HCT116 (cell line): ENCODE measurements around the gene KRT37. TPM values are rescaled to one million over a fixed set of nuclear protein-coding genes. Genes with fewer than 3 reads are reported as not detected.

Source experiments
- ATAC-seq: fragments of 200-7000 bp; cut with Tn5 transposase; 2 replicates; pipeline ENCODE4 v1.9.1; 2020; ENCODE audit warnings: mild to moderate bottlenecking, moderate library complexity
- BruUV-seq: library from RNA; stranded (reverse); fragments of 400-500 nt; replicated peaks from 2 replicates; lab custom pipeline; 2021; lab: Mats Ljungman, UMichigan
- CTCF ChIA-PET: fragments of 300-600 bp; sonication (Branson Sonifier 250); formaldehyde crosslinking; loops from one replicate; lab custom pipeline; 2021; ENCODE audit warnings: antibody characterized with exemption; lab: Charles Lee
- POLR2A ChIA-PET: fragments of 300-600, 350-600 bp; sonication (Branson Sonifier 250); formaldehyde crosslinking; loops from one replicate; lab custom pipeline; 2021; ENCODE audit warnings: antibody characterized with exemption; lab: Charles Lee
- RAD21 ChIA-PET, 2 experiments: fragments of 300-600 bp; sonication (Branson Sonifier 250); formaldehyde crosslinking; loops; one replicate each; lab custom pipeline; 2023; ENCODE audit warnings: low total read pairs in 2 of 2; ENCODE audit not compliant: uncharacterized antibody in 2 of 2, unreplicated experiment in 2 of 2, low non-redundant PET in 1 of 2; lab: Charles Lee
- DNase-seq: peaks from one replicate; pipeline ENCODE4 v3.0.0-alpha.2; 2010; ENCODE audit warnings: low read depth, low spot score
- H2AFZ ChIP-seq: fragments of 200-600 bp; shearing (Covaris generic), sonication (generic); 2 replicates; pipeline ENCODE4 v1.6.1; 2017; ENCODE audit warnings: low read depth, mixed run types, mixed read lengths, antibody characterized with exemption, low read length; ENCODE audit not compliant: poor library complexity, severe bottlenecking
- H3K27ac ChIP-seq: 2 replicates; pipeline ENCODE4 v1.5.1; 2012; ENCODE audit warnings: low read depth, low read length
- H3K27me3 ChIP-seq: fragments of 200-600 bp; sonication (generic); 2 replicates; pipeline ENCODE4 v1.6.1; 2016; ENCODE audit warnings: mixed run types, low read length, mixed read lengths; ENCODE audit not compliant: insufficient read depth
- H3K36me3 ChIP-seq, 2 experiments: fragments of 200-500 bp in 1 of 2; fragments of 200-600 bp in 1 of 2; sonication (Bioruptor generic) in 1 of 2; sonication (generic) in 1 of 2; 2 replicates each; pipeline versions ENCODE4 v1.5.1 to v1.6.1; 2014 to 2016; ENCODE audit warnings: low read length in 2 of 2, inconsistent platforms in 1 of 2, mixed read lengths in 1 of 2, mixed run types in 1 of 2; ENCODE audit not compliant: insufficient read depth in 2 of 2, control insufficient read depth in 1 of 2
- H3K4me1 ChIP-seq, 2 experiments: fragments of 200-600 bp in 1 of 2; sonication (generic) in 1 of 2; 2 replicates each; pipeline versions ENCODE4 v1.5.1 to v1.6.1; 2012 to 2017; ENCODE audit warnings: low read length in 2 of 2, inconsistent platforms in 1 of 2, mild to moderate bottlenecking in 1 of 2, mixed read lengths in 1 of 2, mixed run types in 1 of 2, moderate library complexity in 1 of 2; ENCODE audit not compliant: insufficient read depth in 2 of 2, control insufficient read depth in 1 of 2
- H3K4me2 ChIP-seq: fragments of 200-600 bp; sonication (generic); 2 replicates; pipeline ENCODE4 v1.6.1; 2017; ENCODE audit warnings: mixed run types, low read length, mixed read lengths
- H3K4me3 ChIP-seq, 2 experiments: fragments of 200-600 bp in 1 of 2; sonication (generic) in 1 of 2; replicated peaks in 1 of 2; 2 replicates each; pipeline ENCODE4 v1.5.1; 2011 to 2016; ENCODE audit warnings: low read length in 2 of 2, control low read depth in 1 of 2, low read depth in 1 of 2, mild to moderate bottlenecking in 1 of 2, mixed read lengths in 1 of 2, mixed run types in 1 of 2
- H3K79me2 ChIP-seq: fragments of 200-600 bp; sonication (generic); 2 replicates; pipeline ENCODE4 v1.6.1; 2017; ENCODE audit warnings: mild to moderate bottlenecking, mixed run types, low read length, moderate library complexity, mixed read lengths; ENCODE audit not compliant: insufficient read depth
- H3K9ac ChIP-seq: fragments of 200-600 bp; sonication (generic); 2 replicates; pipeline ENCODE4 v1.6.1; 2016; ENCODE audit warnings: low read length, mixed read lengths
- H3K9me2 ChIP-seq: fragments of 200-600 bp; sonication (generic), shearing (Covaris generic); 2 replicates; pipeline ENCODE4 v1.6.1; 2017; ENCODE audit warnings: mixed run types, mild to moderate bottlenecking, moderate library complexity; ENCODE audit not compliant: insufficient read depth
- H3K9me3 ChIP-seq, 2 experiments: fragments of 200-500 bp in 1 of 2; fragments of 200-600 bp in 1 of 2; sonication (Bioruptor generic) in 1 of 2; sonication (generic) in 1 of 2; 2 replicates each; pipeline ENCODE4 v1.6.1; 2014 to 2017; ENCODE audit warnings: low read length in 2 of 2, mixed read lengths in 2 of 2, inconsistent platforms in 1 of 2, low read depth in 1 of 2, mild to moderate bottlenecking in 1 of 2, mixed run types in 1 of 2, moderate library complexity in 1 of 2; ENCODE audit not compliant: control insufficient read depth in 1 of 2, insufficient read depth in 1 of 2
- H4K20me1 ChIP-seq: fragments of 200-600 bp; sonication (generic), shearing (Covaris generic); 2 replicates; pipeline ENCODE4 v1.6.1; 2017; ENCODE audit warnings: mixed run types, mild to moderate bottlenecking, moderate library complexity; ENCODE audit not compliant: insufficient read depth
- CEBPB ChIP-seq: IDR thresholded peaks from 2 replicates; pipeline ENCODE4 v1.6.1; 2012; ENCODE audit warnings: low read depth
- EGR1 ChIP-seq: IDR thresholded peaks from 2 replicates; pipeline ENCODE4 v1.6.1; 2012; ENCODE audit warnings: low read depth
- ELF1 ChIP-seq: IDR thresholded peaks from 2 replicates; pipeline ENCODE4 v1.6.1; 2012; ENCODE audit warnings: low read depth, borderline replicate concordance
- EZH2 ChIP-seq: fragments of 200-600 bp; sonication (generic); IDR thresholded peaks from 2 replicates; pipeline ENCODE4 v1.6.1; 2017; ENCODE audit warnings: antibody characterized with exemption, mixed run types
- EZH2phosphoT487 ChIP-seq: fragments of 200-600 bp; IDR thresholded peaks from 2 replicates; pipeline ENCODE4 v1.6.1; 2018; ENCODE audit warnings: antibody characterized with exemption, borderline replicate concordance
- FOSL1 ChIP-seq: IDR thresholded peaks from 2 replicates; pipeline ENCODE4 v1.6.1; 2012; ENCODE audit warnings: low read depth
- RAD21 ChIP-seq: IDR thresholded peaks from 2 replicates; pipeline ENCODE4 v1.6.1; 2012; ENCODE audit warnings: low read depth, mild to moderate bottlenecking
- SIN3A ChIP-seq: IDR thresholded peaks from 2 replicates; pipeline ENCODE4 v1.6.1; 2012; ENCODE audit warnings: low read depth
- YY1 ChIP-seq: IDR thresholded peaks from 2 replicates; pipeline ENCODE4 v1.6.1; 2011; ENCODE audit warnings: low read length, low read depth, moderate library complexity, mild to moderate bottlenecking; ENCODE audit not compliant: insufficient replicate concordance; ENCODE audit errors: extremely low read depth
- ZFX ChIP-seq: fragments of 450-650 bp; IDR thresholded peaks from 2 replicates; pipeline ENCODE4 v1.6.1; 2017
- ZNF274 ChIP-seq: fragments of 200-500 bp; sonication (Bioruptor generic); IDR thresholded peaks from 2 replicates; pipeline ENCODE4 v1.6.1; 2014; ENCODE audit warnings: mild to moderate bottlenecking, low read depth, low read length, inconsistent platforms
- intact Hi-C: fragments of 100-400 bp; cut with micrococcal nuclease; formaldehyde crosslinking; loops from 2 replicates; pipeline ENCODE4 v1.10.0; 2022
- total RNA-seq: library from RNA; stranded (reverse); gene quantifications from one replicate; pipeline ENCODE4 v1.2.1, GENCODE V29; 2021; ENCODE audit not compliant: unreplicated experiment
- TF ChIP-seq, protein P1 (sequence below): IDR thresholded peaks from 2 replicates; pipeline ENCODE4 v1.6.1; 2012
- TF ChIP-seq, protein P2 (sequence below), 3 experiments: fragments of 200-600 bp in 1 of 3; sonication (generic) in 1 of 3; IDR thresholded peaks in 2 of 3; conservative IDR thresholded peaks in 1 of 3; 2 replicates each; pipeline ENCODE4 v1.5.1; 2012 to 2017; ENCODE audit warnings: low read depth in 2 of 3, low read length in 2 of 3, antibody characterized with exemption in 1 of 3, borderline replicate concordance in 1 of 3, control low read depth in 1 of 3, mild to moderate bottlenecking in 1 of 3, mixed read lengths in 1 of 3, mixed run types in 1 of 3, moderate library complexity in 1 of 3; ENCODE audit not compliant: insufficient read depth in 1 of 3

KRT37 gene
- total RNA-seq, 1 experiment from 2014 or later: not detected

DNA sequence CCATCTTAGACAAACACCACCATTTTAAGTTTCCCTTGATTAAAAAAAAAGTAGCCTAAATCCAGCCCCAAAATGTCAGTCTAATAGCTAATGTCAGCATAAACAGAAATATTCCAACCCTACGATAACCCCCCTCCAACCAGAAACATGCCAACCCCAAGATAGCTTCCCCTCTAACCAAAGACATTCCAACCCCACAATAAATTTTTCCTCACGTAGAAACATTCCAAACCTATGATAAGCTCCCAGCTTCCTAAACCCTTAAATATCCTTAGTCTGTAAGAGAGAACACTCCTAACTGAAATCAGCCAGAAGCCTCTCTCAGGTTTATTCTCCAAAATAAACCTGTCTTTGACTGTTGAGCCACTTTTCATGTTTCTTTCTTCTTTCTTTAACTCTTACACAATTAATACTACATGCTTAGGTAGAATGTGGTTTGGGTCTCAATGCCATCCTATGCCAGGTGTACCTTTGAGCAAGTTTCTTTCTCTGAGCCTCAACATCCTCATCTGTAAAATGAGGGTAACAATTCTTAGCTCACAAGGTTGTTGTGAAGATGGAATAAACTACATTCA, 26.9 kb upstream of the KRT37 start:
- ChIA-PET RAD21 (no interaction called here), CTCF (interaction anchor here (1.1 kb wide), 1 partner anchor 98 kb away, joined by 3 read pairs; no protein-coding TSS in a partner anchor), POLR2A (no interaction called here)
- Histone ChIP-seq H3K4me3 (no peak overlapping the region), H3K9me2 (no peaks in the 10 kb centered on the region), H4K20me1 (no peaks in the 10 kb centered on the region), H3K27ac (no peak overlapping the region), H3K4me2 (peak overlapping the region; percentile 21; the same call in 1 of the 2 replicates), H3K4me1 (peaks cover 2 to 24% of the 10 kb centered on the region in 2 experiments; a peak in 2 of 4 replicates), H2AFZ (no peak overlapping the region), H3K79me2 (no peaks in the 10 kb centered on the region), H3K36me3 (no peaks in the 10 kb centered on the region), H3K9me3 (no peaks in the 10 kb centered on the region), H3K27me3 (no peaks in the 10 kb centered on the region), H3K9ac (no peak overlapping the region)
- no TSS peak for BruUV-seq
- no peak for ATAC-seq
- no peak for DNase-seq
- TF ChIP-seq RAD21: no peak
- TF ChIP-seq EZH2: no peak
- TF ChIP-seq FOSL1: no peak
- no peak for TF ChIP-seq ZFX
- TF ChIP-seq YY1: no peak
- TF ChIP-seq, protein P1, sequence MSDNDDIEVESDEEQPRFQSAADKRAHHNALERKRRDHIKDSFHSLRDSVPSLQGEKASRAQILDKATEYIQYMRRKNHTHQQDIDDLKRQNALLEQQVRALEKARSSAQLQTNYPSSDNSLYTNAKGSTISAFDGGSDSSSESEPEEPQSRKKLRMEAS: no peak
- TF ChIP-seq EGR1: no peak
- no peak for TF ChIP-seq EZH2phosphoT487
- no peak for TF ChIP-seq ELF1
- TF ChIP-seq CEBPB: no peak
- TF ChIP-seq SIN3A: no peak
- TF ChIP-seq, protein P2, sequence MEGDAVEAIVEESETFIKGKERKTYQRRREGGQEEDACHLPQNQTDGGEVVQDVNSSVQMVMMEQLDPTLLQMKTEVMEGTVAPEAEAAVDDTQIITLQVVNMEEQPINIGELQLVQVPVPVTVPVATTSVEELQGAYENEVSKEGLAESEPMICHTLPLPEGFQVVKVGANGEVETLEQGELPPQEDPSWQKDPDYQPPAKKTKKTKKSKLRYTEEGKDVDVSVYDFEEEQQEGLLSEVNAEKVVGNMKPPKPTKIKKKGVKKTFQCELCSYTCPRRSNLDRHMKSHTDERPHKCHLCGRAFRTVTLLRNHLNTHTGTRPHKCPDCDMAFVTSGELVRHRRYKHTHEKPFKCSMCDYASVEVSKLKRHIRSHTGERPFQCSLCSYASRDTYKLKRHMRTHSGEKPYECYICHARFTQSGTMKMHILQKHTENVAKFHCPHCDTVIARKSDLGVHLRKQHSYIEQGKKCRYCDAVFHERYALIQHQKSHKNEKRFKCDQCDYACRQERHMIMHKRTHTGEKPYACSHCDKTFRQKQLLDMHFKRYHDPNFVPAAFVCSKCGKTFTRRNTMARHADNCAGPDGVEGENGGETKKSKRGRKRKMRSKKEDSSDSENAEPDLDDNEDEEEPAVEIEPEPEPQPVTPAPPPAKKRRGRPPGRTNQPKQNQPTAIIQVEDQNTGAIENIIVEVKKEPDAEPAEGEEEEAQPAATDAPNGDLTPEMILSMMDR (IDR thresholded peaks at IDR 0.05 in 2 of 3, conservative IDR thresholded peaks at IDR 0.05 in 1 of 3; ENCODE audit: borderline replicate concordance in 1 of 3, insufficient read depth in 1 of 3, low read depth in 2 of 3, low read length in 2 of 3): no peak
- TF ChIP-seq ZNF274: no peak
- intact Hi-C loops: no loop called here
